Ovary (tissue), 9 donors: ENCODE measurements around the gene RDX. TPM values are rescaled to one million over a fixed set of nuclear protein-coding genes. Genes with fewer than 3 reads are reported as not detected.

Experiments
- DNase-seq, 5 donors: peaks; one replicate each; pipeline ENCODE4 v3.0.0-alpha.2; 2019 to 2020
- H3K27ac ChIP-seq, 2 donors: fragments of 200-600 bp; one replicate each; pipeline versions ENCODE4 v1.5.1 to v1.8.0; 2019 to 2022
- H3K27me3 ChIP-seq: fragments of 200-600 bp; one replicate; pipeline ENCODE4 v1.8.0; 2022
- H3K36me3 ChIP-seq: fragments of 200-600 bp; sonication (generic); one replicate; pipeline ENCODE4 v1.5.1; 2019
- H3K4me1 ChIP-seq: one replicate; pipeline ENCODE4 v1.8.1; 2013; ENCODE audit warnings: mild to moderate bottlenecking, moderate library complexity; ENCODE audit not compliant: insufficient read depth
- H3K4me3 ChIP-seq: fragments of 200-600 bp; sonication (generic); one replicate; pipeline ENCODE4 v1.5.1; 2017
- H3K9me3 ChIP-seq, 2 donors: fragments of 200-600 bp in 1 of 2; sonication (generic) in 1 of 2; one replicate each; pipeline versions ENCODE4 v1.5.1 to v1.8.1; 2013 to 2019; ENCODE audit warnings: mild to moderate bottlenecking in 1 of 2, moderate library complexity in 1 of 2
- EP300 ChIP-seq: sonication (generic); formaldehyde crosslinking; IDR thresholded peaks from one replicate; pipeline ENCODE4 v1.6.1; 2017; ENCODE audit warnings: antibody characterized with exemption
- POLR2A ChIP-seq: fragments of 450-650 bp; IDR thresholded peaks from one replicate; pipeline ENCODE4 v1.6.1; 2017; ENCODE audit warnings: antibody characterized with exemption, mild to moderate bottlenecking, moderate library complexity
- WGBS, 3 donors: extraction: QIAGEN DNeasy Blood & Tissue Kit in 1 of 3; methylation state at CpG; one replicate each; pipeline versions ENCODE4 v1.1.5 to v1.1.7; 2013 to 2017; 5-methylcytosine and 5-hydroxymethylcytosine counted together
- intact Hi-C, 4 donors: fragments of 100-400 bp; cut with DNase I; formaldehyde crosslinking; loops; one replicate each; pipeline versions ENCODE4 v1.11.0 to v1.15.1; 2022 to 2023
- polyA plus RNA-seq, 2 donors: library from polyadenylated mRNA; stranded (reverse); fragments of 200-250 nt in 1 of 2; fragments of 350-450 nt in 1 of 2; fragmentation: Illumina TruSeq in 1 of 2; extraction: RNeasy Lipid Tissue Mini Kit (QIAGEN cat#74804) in 1 of 2; gene quantifications; one replicate each; pipeline ENCODE4 v1.2.3, GENCODE V29; 2013 to 2014
- total RNA-seq, 7 donors: library from RNA; depleted of rRNA in 2 of 7; stranded (reverse); fragments of >200 nt in 2 of 7; fragmentation: NEBNext Ultra II Directional in 3 of 7; extraction: Animal tissue kit (Norgen Biotek cat#: 25700) in 3 of 7; gene quantifications; one replicate each; pipeline versions ENCODE4 v1.1.0 to v1.2.4, GENCODE V29; 2016 to 2023
- TF ChIP-seq, protein P1 (sequence below), 3 donors: fragments of 450-650 bp in 2 of 3; fragments of 200-600 bp in 1 of 3; IDR thresholded peaks; one replicate each; pipeline versions ENCODE4 v1.5.1 to v1.8.0; 2016 to 2022; ENCODE audit warnings: antibody characterized with exemption in 3 of 3, mild to moderate bottlenecking in 1 of 3
- donor health status: DM: no; HTN: no; CAD: no; lungs with moderate emphysema.
- donor health status: DM: no; HTN: no; CAD: no.
- donor health status: Bipolar disorder and iron deficiency.
- donor health status: DM: yes; HTN: yes; CAD: no.
- donor health status: DM: no; HTN: no; CAD: no.
- donor health status: DM: yes; HTN: yes; CAD: no.

Gene RDX
- total and polyA plus RNA-seq, 9 donors: 40.0 to 175 (median 126) TPM

DNA sequence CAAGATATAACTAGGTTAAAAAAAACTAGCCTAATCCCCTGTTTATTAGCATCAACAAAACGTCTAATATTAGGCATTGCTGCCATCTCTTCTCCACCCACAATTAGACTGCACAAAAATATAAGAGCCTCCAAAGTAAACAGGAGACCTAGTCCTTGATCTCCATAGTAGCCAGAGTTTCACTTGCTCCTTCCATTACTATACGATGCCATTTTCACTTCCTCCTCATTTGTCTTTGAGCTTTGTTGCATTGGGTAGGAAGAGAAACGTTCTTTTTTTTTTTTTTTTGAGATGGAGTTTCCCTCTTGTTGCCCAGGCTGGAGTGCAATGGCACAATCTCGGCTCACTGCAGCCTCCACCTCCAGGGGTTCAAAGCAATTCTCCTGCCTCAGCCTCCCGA is 42.3 kb upstream of the RDX start:
- no peaks in the 10 kb centered on the region for H3K9me3 ChIP-seq
- intact Hi-C loops: no loop called here
- no peak for DNase-seq
- H3K4me3 ChIP-seq: no peak overlapping the region
- no peaks in the 10 kb centered on the region for H3K36me3 ChIP-seq
- 81 to 82% (median 82%) methylated on average over 5 of the region's 5 CpGs for WGBS, 3 donors
- peaks cover 2% of the 10 kb centered on the region for H3K4me1 ChIP-seq
- H3K27ac ChIP-seq: no peak overlapping the region
- H3K27me3 ChIP-seq: no peaks in the 10 kb centered on the region
- TF ChIP-seq EP300: no peak

DNA sequence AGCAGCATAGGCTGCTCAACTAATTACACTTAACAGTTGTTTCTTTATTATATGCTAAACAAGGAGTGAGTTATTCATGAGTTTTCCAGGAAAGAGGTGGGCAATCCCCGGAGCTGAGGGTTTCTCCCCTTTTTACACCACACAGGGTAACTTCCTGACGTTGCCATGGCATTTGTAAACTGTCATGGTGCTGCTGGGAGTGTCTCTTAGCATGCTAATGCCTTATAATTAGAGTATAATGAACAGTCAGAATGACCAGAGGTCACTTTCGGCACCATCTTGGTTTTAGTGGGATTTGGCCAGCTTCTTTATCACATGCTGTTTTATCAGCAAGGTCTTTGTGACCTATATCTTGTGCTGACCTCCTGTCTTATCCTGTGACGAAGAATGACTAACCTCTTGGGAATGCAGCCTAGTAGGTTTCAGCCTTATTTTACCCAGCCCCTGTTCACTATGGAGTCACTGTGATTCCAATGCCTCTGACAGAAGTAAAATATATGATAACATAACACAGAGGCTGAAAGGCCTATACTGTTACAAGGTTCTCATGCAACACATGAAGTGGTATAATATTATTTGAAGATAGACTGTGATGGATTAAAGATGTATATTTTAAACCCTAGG is 41.3 kb upstream of the RDX start:
- Histone ChIP-seq H3K4me3 (no peak overlapping the region), H3K27ac (no peak overlapping the region), H3K36me3 (no peaks in the 10 kb centered on the region), H3K27me3 (no peaks in the 10 kb centered on the region), H3K9me3 (no peaks in the 10 kb centered on the region), H3K4me1 (peaks cover 2% of the 10 kb centered on the region)
- TF ChIP-seq POLR2A (no peak), EP300 (no peak)
- TF ChIP-seq, protein P1, sequence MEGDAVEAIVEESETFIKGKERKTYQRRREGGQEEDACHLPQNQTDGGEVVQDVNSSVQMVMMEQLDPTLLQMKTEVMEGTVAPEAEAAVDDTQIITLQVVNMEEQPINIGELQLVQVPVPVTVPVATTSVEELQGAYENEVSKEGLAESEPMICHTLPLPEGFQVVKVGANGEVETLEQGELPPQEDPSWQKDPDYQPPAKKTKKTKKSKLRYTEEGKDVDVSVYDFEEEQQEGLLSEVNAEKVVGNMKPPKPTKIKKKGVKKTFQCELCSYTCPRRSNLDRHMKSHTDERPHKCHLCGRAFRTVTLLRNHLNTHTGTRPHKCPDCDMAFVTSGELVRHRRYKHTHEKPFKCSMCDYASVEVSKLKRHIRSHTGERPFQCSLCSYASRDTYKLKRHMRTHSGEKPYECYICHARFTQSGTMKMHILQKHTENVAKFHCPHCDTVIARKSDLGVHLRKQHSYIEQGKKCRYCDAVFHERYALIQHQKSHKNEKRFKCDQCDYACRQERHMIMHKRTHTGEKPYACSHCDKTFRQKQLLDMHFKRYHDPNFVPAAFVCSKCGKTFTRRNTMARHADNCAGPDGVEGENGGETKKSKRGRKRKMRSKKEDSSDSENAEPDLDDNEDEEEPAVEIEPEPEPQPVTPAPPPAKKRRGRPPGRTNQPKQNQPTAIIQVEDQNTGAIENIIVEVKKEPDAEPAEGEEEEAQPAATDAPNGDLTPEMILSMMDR (IDR thresholded peaks at IDR 0.05): no peak
- no peak for DNase-seq
- intact Hi-C loops: no loop called here
- 54 to 62% (median 59%) methylated on average over 4 of the region's 4 CpGs for WGBS, 3 donors

- no peak overlapping the region for H3K4me3 ChIP-seq
- H3K4me1 ChIP-seq: peaks cover 2% of the 10 kb centered on the region
- intact Hi-C loops: no loop called here
- WGBS, 3 donors: 79 to 87% (median 83%) methylated on average over 3 of the region's 3 CpGs
- no peak overlapping the region for H3K27ac ChIP-seq
- H3K9me3 ChIP-seq: no peaks in the 10 kb centered on the region
- no peak for DNase-seq
- TF ChIP-seq POLR2A: no peak
- TF ChIP-seq, protein P1 (IDR thresholded peaks at IDR 0.05): no peak
- TF ChIP-seq EP300: no peak
- no peaks in the 10 kb centered on the region for H3K36me3 ChIP-seq
- H3K27me3 ChIP-seq: no peaks in the 10 kb centered on the region
These were observed 39.6 kb upstream of the RDX start for GRCh38 chr11:110336054-110336453.

- intact Hi-C loops: no loop called here
- Histone ChIP-seq H3K4me1 (peaks cover 2% of the 10 kb centered on the region), H3K9me3 (no peaks in the 10 kb centered on the region), H3K36me3 (no peaks in the 10 kb centered on the region), H3K4me3 (no peak overlapping the region), H3K27ac (no peak overlapping the region), H3K27me3 (no peaks in the 10 kb centered on the region)
- no peak for DNase-seq
- 93 to 94% (median 93%) methylated on average over 4 of the region's 4 CpGs for WGBS, 3 donors
- no peak for TF ChIP-seq EP300
These were observed 38.9 kb upstream of the RDX start for GRCh38 chr11:110335358-110335757.

- WGBS, 3 donors: 22 to 32% (median 32%) methylated on average over 1 of the region's 1 CpG
- no peak for DNase-seq
These were observed 35.2 kb upstream of the RDX start for GRCh38 chr11:110331626-110332025.

More at GRCh38 chr11:110331626-110332025, 35.2 kb upstream of the RDX start:
- Histone ChIP-seq H3K27ac (no peak overlapping the region), H3K36me3 (no peaks in the 10 kb centered on the region), H3K4me3 (no peak overlapping the region), H3K27me3 (no peaks in the 10 kb centered on the region), H3K9me3 (no peaks in the 10 kb centered on the region), H3K4me1 (no peaks in the 10 kb centered on the region)
- TF ChIP-seq EP300 (no peak), POLR2A (no peak)
- TF ChIP-seq, protein P1 (IDR thresholded peaks at IDR 0.05): no peak
- intact Hi-C loops: no loop called here
